NT2/D1 (cell line): ENCODE measurements around the gene SURF1.

Source experiments
- SUZ12 ChIP-seq: IDR thresholded peaks from 2 replicates; pipeline ENCODE4 v1.6.1; 2011; ENCODE audit not compliant: insufficient read length, insufficient read depth; ENCODE audit errors: extremely low read depth
- YY1 ChIP-seq: IDR thresholded peaks from 2 replicates; pipeline ENCODE4 v1.6.1; 2011; ENCODE audit not compliant: insufficient read length, insufficient read depth
- ZNF274 ChIP-seq: IDR thresholded peaks from 2 replicates; pipeline ENCODE4 v1.6.1; 2011; ENCODE audit warnings: mild to moderate bottlenecking, low read depth, low read length

DNA sequence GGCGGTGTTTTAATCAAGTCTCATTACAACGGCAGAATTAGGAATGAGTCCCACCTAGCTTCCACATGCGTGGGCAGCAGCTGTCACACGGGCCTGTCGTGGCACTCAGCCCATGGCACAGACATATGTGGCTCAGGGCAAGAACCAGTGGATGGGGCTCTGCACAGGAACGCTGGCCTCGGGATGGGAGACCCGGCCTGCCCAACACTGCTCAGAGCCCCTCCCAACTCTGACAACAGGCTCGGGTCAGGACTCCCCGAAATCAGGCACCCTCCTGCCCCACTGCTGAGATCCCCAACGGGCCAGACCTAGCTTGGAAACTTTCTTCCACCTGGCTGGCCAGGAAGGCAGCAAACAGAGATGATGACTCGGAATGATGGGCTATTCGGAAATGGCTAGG, 15.4 kb downstream of the SURF1 start:
- TF ChIP-seq YY1 (no peak), ZNF274 (no peak), SUZ12 (no peak)
